ENCODE data around the gene RPL22.

The RPL22 gene

GRCh38 chr1:6205849-6206519, 6.6 kb upstream of the RPL22 start, which contains the start of gene RNF207:
TSS of gene RNF207 (plus strand) at chr1:6206119. CDS start at chr1:6206536, 417 bp downstream.
- no peak for DNase-seq (ENCODE audit: low read depth, low spot score)

GRCh38 chr1:6202256-6202655, 2.9 kb upstream of the RPL22 start:
- no peak for DNase-seq (ENCODE audit: low read depth, low spot score)

GRCh38 chr1:6200188-6200809, 904 bp upstream of the RPL22 start:
- DNase-seq (ENCODE audit: low read depth, low spot score), result no peak

- no peak for DNase-seq (ENCODE audit: low read depth, low spot score)
These were observed 623 bp downstream of the RPL22 start for GRCh38 chr1:6198646-6199297.

GRCh38 chr1:6197746-6198427, 1.5 kb downstream of the RPL22 start:
- no peak for DNase-seq (ENCODE audit: low read depth, low spot score)

- DNase-seq (ENCODE audit: low read depth, low spot score), result no peak
These were observed 7.4 kb downstream of the RPL22 start for GRCh38 chr1:6191968-6192367.

GRCh38 chr1:6188466-6188865, 10.9 kb downstream of the RPL22 start:
- DNase-seq (ENCODE audit: low read depth, low spot score), result no peak

- no peak for DNase-seq (ENCODE audit: low read depth, low spot score)
These were observed 13.6 kb downstream of the RPL22 start for GRCh38 chr1:6185635-6186382.

- no peak for DNase-seq (ENCODE audit: low read depth, low spot score)
These were observed 14.2 kb downstream of the RPL22 start for GRCh38 chr1:6185151-6185550.

GRCh38 chr1:6184083-6184783, 15.2 kb downstream of the RPL22 start:
- no peak for DNase-seq (ENCODE audit: low read depth, low spot score)

GRCh38 chr1:6183520-6183989, 15.8 kb downstream of the RPL22 start:
- no peak for DNase-seq (ENCODE audit: low read depth, low spot score)

GRCh38 chr1:6181347-6181770, 18.0 kb downstream of the RPL22 start:
- DNase-seq (ENCODE audit: low read depth, low spot score), result no peak

- no peak for DNase-seq (ENCODE audit: low read depth, low spot score)
These were observed 18.6 kb downstream of the RPL22 start for GRCh38 chr1:6180707-6181311.

GRCh38 chr1:6180268-6180706, 19.1 kb downstream of the RPL22 start, which contains the start of gene CHD5:
TSS of gene CHD5 (minus strand) at chr1:6180321. CDS start at chr1:6180023, 298 bp downstream.
- DNase-seq (ENCODE audit: low read depth, low spot score), result no peak

GRCh38 chr1:6179564-6180175, 19.7 kb downstream of the RPL22 start:
- no peak for DNase-seq (ENCODE audit: low read depth, low spot score)

- DNase-seq (ENCODE audit: low read depth, low spot score), result no peak
These were observed 20.4 kb downstream of the RPL22 start for GRCh38 chr1:6178751-6179563.

- no peak for DNase-seq (ENCODE audit: low read depth, low spot score)
These were observed 21.6 kb downstream of the RPL22 start for GRCh38 chr1:6177681-6178380.

- no peak for DNase-seq (ENCODE audit: low read depth, low spot score)
These were observed 22.6 kb downstream of the RPL22 start for GRCh38 chr1:6176779-6177178.
